Spleen (tissue), 7 donors: ENCODE data around the gene IMPA2.

Experiments
- CTCF ChIP-seq, 11 experiments: fragments of 200-600 bp in 7 of 11; fragments of 450-650 bp in 4 of 11; sonication (generic) in 4 of 11; IDR thresholded peaks in 8 of 11; conservative IDR thresholded peaks in 3 of 11; 1 replicate in 7 of 11; 2 replicates in 4 of 11; pipeline versions ENCODE4 v1.4.0 to v1.8.0; 2016 to 2021; ENCODE audit warnings: antibody characterized with exemption in 11 of 11, inconsistent platforms in 4 of 11, mild to moderate bottlenecking in 1 of 11
- POLR2A ChIP-seq, 3 donors: fragments of 450-650 bp; IDR thresholded peaks; one replicate each; pipeline ENCODE4 v1.5.1; 2017; ENCODE audit warnings: antibody characterized with exemption in 3 of 3, mild to moderate bottlenecking in 1 of 3
- POLR2AphosphoS5 ChIP-seq, 3 donors: sonication (generic); formaldehyde crosslinking; IDR thresholded peaks; one replicate each; pipeline ENCODE4 v1.5.1; 2017; ENCODE audit warnings: antibody characterized with exemption in 3 of 3
- donor health status: DM: no; HTN: no; CAD: no; lungs with moderate emphysema.
- donor health status: DM: no; HTN: no; CAD: no.
- donor health status: DM: no; HTN: no; CAD: no.

GRCh38 chr18:12044591-12044990 is 63.3 kb downstream of the IMPA2 start:
- TF ChIP-seq POLR2A (IDR thresholded peaks at IDR 0.05): no peak
- no peak for TF ChIP-seq CTCF (IDR thresholded peaks at IDR 0.05 in 8 of 11, conservative IDR thresholded peaks at IDR 0.05 in 3 of 11)
- no peak for TF ChIP-seq POLR2AphosphoS5 (IDR thresholded peaks at IDR 0.05)
